Fibroblast of mammary gland (primary cell): ENCODE results near the gene HOXD3.

ENCODE experiments used
- DNase-seq: peaks from one replicate; pipeline ENCODE4 v3.0.0-alpha.2; 2010; ENCODE audit warnings: low read depth
- H3K4me3 ChIP-seq: 2 replicates; pipeline ENCODE4 v1.5.1; 2011; ENCODE audit warnings: low read depth, mild to moderate bottlenecking, low read length, moderate library complexity; ENCODE audit not compliant: control insufficient read depth
- TF ChIP-seq, protein P1 (sequence below): conservative IDR thresholded peaks from 2 replicates; pipeline ENCODE4 v1.5.1; 2011; ENCODE audit warnings: low read depth, low read length, inconsistent platforms; ENCODE audit not compliant: control insufficient read depth, insufficient read depth

Gene HOXD3

DNA sequence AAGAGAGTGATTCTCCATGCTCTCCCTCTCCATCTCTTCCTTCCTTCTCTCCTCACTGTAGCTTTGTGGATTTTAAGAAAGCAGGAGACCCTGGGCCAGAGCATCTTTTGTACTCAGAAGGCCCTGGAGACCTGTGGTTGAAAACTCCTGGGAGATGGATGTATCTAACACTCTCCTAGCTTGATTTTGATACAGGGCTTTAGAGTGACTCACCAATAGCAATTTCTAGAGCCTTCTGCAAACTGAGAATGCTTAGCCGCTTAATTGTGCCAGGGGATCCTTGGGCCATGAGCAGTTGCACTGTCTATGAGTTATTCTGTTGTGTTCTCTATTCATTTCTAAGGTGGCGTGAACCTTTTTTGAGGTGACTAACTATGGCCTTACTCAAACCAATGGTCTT, 49.0 kb downstream of the HOXD3 start:
- DNase-seq: peak; percentile 61
- TF ChIP-seq, protein P1, sequence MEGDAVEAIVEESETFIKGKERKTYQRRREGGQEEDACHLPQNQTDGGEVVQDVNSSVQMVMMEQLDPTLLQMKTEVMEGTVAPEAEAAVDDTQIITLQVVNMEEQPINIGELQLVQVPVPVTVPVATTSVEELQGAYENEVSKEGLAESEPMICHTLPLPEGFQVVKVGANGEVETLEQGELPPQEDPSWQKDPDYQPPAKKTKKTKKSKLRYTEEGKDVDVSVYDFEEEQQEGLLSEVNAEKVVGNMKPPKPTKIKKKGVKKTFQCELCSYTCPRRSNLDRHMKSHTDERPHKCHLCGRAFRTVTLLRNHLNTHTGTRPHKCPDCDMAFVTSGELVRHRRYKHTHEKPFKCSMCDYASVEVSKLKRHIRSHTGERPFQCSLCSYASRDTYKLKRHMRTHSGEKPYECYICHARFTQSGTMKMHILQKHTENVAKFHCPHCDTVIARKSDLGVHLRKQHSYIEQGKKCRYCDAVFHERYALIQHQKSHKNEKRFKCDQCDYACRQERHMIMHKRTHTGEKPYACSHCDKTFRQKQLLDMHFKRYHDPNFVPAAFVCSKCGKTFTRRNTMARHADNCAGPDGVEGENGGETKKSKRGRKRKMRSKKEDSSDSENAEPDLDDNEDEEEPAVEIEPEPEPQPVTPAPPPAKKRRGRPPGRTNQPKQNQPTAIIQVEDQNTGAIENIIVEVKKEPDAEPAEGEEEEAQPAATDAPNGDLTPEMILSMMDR: no peak
- no peak overlapping the region for H3K4me3 ChIP-seq

DNA sequence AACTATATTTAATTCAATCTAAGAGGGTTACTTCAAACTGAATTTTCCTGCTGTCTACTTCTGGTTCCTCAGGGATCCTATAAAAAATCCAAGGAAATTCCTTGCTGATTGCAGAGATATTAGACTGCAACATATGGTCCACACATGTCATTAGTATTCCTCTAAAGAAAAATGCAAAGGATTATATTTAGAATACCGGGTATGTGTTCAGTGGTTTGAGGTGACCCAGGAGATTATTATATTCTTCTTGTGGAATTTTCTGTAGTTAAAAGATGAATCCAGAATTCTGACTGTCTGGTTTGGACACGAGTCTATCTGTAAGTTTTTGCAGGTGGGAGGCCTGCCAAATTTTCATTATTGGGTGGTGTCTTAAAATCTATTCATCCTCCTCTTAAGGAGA, 49.6 kb downstream of the HOXD3 start:
- TF ChIP-seq, protein P1: no peak
- H3K4me3 ChIP-seq: no peak overlapping the region
- DNase-seq: peak; percentile 63

DNA sequence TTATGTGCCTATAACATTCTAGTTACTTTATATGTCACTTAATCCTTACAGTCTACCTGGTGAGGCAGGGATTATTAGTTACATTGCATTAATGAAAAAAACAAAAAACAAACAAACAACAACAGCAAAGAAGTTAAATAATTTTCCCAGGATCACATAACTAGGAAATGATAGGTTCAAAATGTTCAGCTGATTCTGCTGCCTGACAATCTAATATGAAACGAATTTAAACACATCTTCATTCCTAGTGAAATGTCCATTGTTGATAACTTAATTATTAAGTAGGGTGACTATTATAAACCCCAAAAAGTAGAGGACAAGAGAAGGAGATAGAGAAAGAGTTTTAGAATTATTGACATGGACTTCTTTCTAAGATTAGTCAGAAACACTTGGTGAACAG, 54.0 kb downstream of the HOXD3 start:
- DNase-seq: no peak
- no peak overlapping the region for H3K4me3 ChIP-seq
- TF ChIP-seq, protein P1: no peak

DNA sequence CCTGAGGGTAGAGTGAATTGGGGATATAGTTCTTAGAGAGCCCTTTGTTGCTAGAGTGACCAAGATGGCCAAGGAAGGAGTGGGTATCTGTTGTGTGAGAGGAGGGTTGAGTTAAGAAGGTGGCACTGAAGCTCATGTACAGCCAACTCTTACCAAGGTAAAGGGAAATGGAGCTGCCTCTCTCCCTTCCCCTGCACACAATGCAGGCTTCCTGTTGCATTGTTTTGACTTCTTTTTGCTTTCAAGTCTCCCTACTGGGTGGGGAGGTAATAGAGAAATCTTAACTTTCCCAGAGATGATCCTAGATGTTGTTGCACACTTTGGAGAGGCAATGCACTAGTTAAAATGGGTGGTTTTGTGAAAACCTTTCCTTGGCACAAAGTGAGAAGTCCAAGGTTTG, 55.2 kb downstream of the HOXD3 start:
- TF ChIP-seq, protein P1: no peak
- DNase-seq: no peak
- H3K4me3 ChIP-seq: no peak overlapping the region

DNA sequence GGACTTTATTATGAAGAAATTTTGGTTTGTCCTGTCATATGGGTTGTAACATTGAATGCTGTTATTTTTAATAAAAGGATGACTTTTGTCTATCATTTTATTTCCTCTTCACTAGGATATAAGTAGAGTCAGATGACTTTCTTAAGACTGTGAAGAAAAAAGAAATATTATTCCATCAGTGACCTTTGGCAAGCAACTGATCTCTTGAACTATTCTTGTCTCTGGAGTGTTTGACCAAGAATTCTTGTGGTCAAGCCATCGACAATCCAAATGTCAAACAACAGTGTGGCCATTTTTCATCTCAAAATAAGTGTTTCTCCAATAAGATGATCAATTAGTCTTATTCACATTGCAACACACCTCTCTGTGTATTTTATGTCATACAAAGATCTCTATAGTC, 56.3 kb downstream of the HOXD3 start:
- DNase-seq: no peak
- TF ChIP-seq, protein P1: no peak
- H3K4me3 ChIP-seq: no peak overlapping the region
